HepG2 (cell line): ENCODE results near the gene ALG11. TPM values are rescaled to one million over a fixed set of nuclear protein-coding genes. Genes with fewer than 3 reads are reported as not detected.
A peak's percentile ranks its signal among the peaks of the same experiment; 100 is the strongest.

ENCODE experiments used
- ATF7-NPFF ChIP-seq: sonication (generic); formaldehyde crosslinking; IDR thresholded peaks from 2 replicates; pipeline ENCODE4 v1.8.1; 2023; ENCODE audit warnings: mild to moderate bottlenecking, low read depth, missing genetic modification reagents, moderate library complexity
- ATRX ChIP-seq: sonication (generic); formaldehyde crosslinking; IDR thresholded peaks from 2 replicates; pipeline ENCODE4 v1.4.0; 2020; ENCODE audit warnings: missing genetic modification reagents, borderline replicate concordance
- CREM ChIP-seq, 2 experiments: sonication (generic) in 1 of 2; formaldehyde crosslinking in 1 of 2; IDR thresholded peaks; 2 replicates each; pipeline versions ENCODE4 v1.4.0 to v1.6.1; 2016 to 2020; ENCODE audit warnings: antibody characterized with exemption in 1 of 2, mild to moderate bottlenecking in 1 of 2, missing genetic modification reagents in 1 of 2
- GTF3A ChIP-seq: sonication (generic); formaldehyde crosslinking; conservative IDR thresholded peaks from 2 replicates; pipeline ENCODE4 v1.4.0; 2020; ENCODE audit warnings: mild to moderate bottlenecking, missing genetic modification reagents
- HNF4A ChIP-seq: sonication (generic); formaldehyde crosslinking; IDR thresholded peaks from 2 replicates; pipeline ENCODE4 v1.4.0; 2020; ENCODE audit warnings: missing genetic modification reagents
- HNRNPH1 ChIP-seq: fragments of 200-400 bp; formaldehyde crosslinking; optimal IDR thresholded peaks from 2 replicates; pipeline ENCODE3; 2017; ENCODE audit warnings: mild to moderate bottlenecking, low read depth, low read length
- IRX3 ChIP-seq: sonication (generic); formaldehyde crosslinking; IDR thresholded peaks from 2 replicates; pipeline ENCODE4 v1.8.1; 2023; ENCODE audit warnings: mild to moderate bottlenecking, low read depth, missing genetic modification reagents, borderline replicate concordance
- JUND ChIP-seq: sonication (generic); formaldehyde crosslinking; IDR thresholded peaks from 2 replicates; pipeline ENCODE4 v1.8.0; 2022; ENCODE audit warnings: mild to moderate bottlenecking, missing genetic modification reagents
- KAT8 ChIP-seq: IDR thresholded peaks from 2 replicates; pipeline ENCODE4 v1.6.1; 2016; ENCODE audit warnings: missing genetic modification reagents, missing compliant biosample characterization
- MAF1 ChIP-seq: sonication (generic); formaldehyde crosslinking; IDR thresholded peaks from 2 replicates; pipeline ENCODE4 v1.5.0; 2020; ENCODE audit warnings: missing genetic modification reagents, borderline replicate concordance
- MXI1 ChIP-seq: IDR thresholded peaks from 3 replicates; pipeline ENCODE4 v1.6.1; 2012; ENCODE audit warnings: low read depth, low read length, inconsistent platforms, borderline replicate concordance
- NR0B2 ChIP-seq: sonication (generic); formaldehyde crosslinking; IDR thresholded peaks from 2 replicates; pipeline ENCODE4 v1.4.0; 2020; ENCODE audit warnings: mild to moderate bottlenecking, missing genetic modification reagents
- PHF8 ChIP-seq: sonication (generic); formaldehyde crosslinking; IDR thresholded peaks from 2 replicates; pipeline ENCODE4 v1.5.0; 2020; ENCODE audit warnings: missing genetic modification reagents
- POLR2A ChIP-seq, 2 experiments: IDR thresholded peaks; 2 replicates each; pipeline ENCODE4 v1.6.1; 2011; ENCODE audit warnings: low read depth in 2 of 2, low read length in 2 of 2, mild to moderate bottlenecking in 1 of 2, moderate library complexity in 1 of 2; ENCODE audit not compliant: insufficient read depth in 1 of 2
- RARA ChIP-seq: IDR thresholded peaks from 2 replicates; pipeline ENCODE4 v1.6.1; 2016; ENCODE audit warnings: missing genetic modification reagents, missing compliant biosample characterization
- RELA ChIP-seq: sonication (generic); formaldehyde crosslinking; IDR thresholded peaks from 2 replicates; pipeline ENCODE4 v1.4.0; 2020; ENCODE audit warnings: missing genetic modification reagents
- SP4 ChIP-seq: sonication (generic); formaldehyde crosslinking; IDR thresholded peaks from 2 replicates; pipeline ENCODE4 v1.8.1; 2023; ENCODE audit warnings: mild to moderate bottlenecking, missing genetic modification reagents
- XBP1 ChIP-seq: sonication (generic); formaldehyde crosslinking; IDR thresholded peaks from 2 replicates; pipeline ENCODE4 v1.5.0; 2020; ENCODE audit warnings: missing genetic modification reagents
- YEATS4 ChIP-seq: sonication (generic); formaldehyde crosslinking; IDR thresholded peaks from 2 replicates; pipeline ENCODE4 v1.4.0; 2020; ENCODE audit warnings: missing genetic modification reagents, borderline replicate concordance
- ZFP91 ChIP-seq: sonication (generic); formaldehyde crosslinking; IDR thresholded peaks from 2 replicates; pipeline ENCODE4 v1.9.0; 2022; ENCODE audit warnings: missing genetic modification reagents, mild to moderate bottlenecking, borderline replicate concordance
- ZNF18 ChIP-seq: sonication (generic); formaldehyde crosslinking; IDR thresholded peaks from 2 replicates; pipeline ENCODE4 v1.8.0; 2022; ENCODE audit warnings: mild to moderate bottlenecking, missing genetic modification reagents; ENCODE audit not compliant: insufficient replicate concordance
- ZNF567 ChIP-seq: sonication (generic); formaldehyde crosslinking; IDR thresholded peaks from 2 replicates; pipeline ENCODE4 v1.8.1; 2023; ENCODE audit warnings: mild to moderate bottlenecking, missing genetic modification reagents, borderline replicate concordance
- ZNF713 ChIP-seq: sonication (generic); formaldehyde crosslinking; IDR thresholded peaks from 2 replicates; pipeline ENCODE4 v1.4.0; 2020; ENCODE audit warnings: mild to moderate bottlenecking, missing genetic modification reagents
- polyA plus RNA-seq, 8 experiments: library from polyadenylated mRNA; depleted of rRNA in 3 of 8; stranded (reverse) in 7 of 8; unstranded in 1 of 8; fragments of >200 nt; fragmentation: Illumina TruSeq in 4 of 8; extraction: Trizol in 4 of 8; gene quantifications; 2 replicates each; pipeline versions ENCODE4 v1.2.1 to v1.2.3, GENCODE V29; 2011 to 2016; ENCODE audit warnings: low read depth in 4 of 8, missing spikeins in 1 of 8, mixed read lengths in 1 of 8; ENCODE audit not compliant: insufficient read depth in 1 of 8
- total RNA-seq, 5 experiments: library from RNA; depleted of rRNA; stranded (reverse); fragments of >200 nt; fragmentation: Illumina TruSeq; extraction: Trizol; gene quantifications; 2 replicates each; pipeline ENCODE4 v1.2.3, GENCODE V29; 2016; ENCODE audit warnings: low read depth in 1 of 5
- TF ChIP-seq, protein P1 (sequence below): IDR thresholded peaks from 2 replicates; pipeline ENCODE4 v1.6.1; 2016; ENCODE audit warnings: missing compliant biosample characterization, missing genetic modification reagents, borderline replicate concordance
- TF ChIP-seq, protein P2 (sequence below): IDR thresholded peaks from 2 replicates; pipeline ENCODE4 v1.6.1; 2016; ENCODE audit warnings: low read depth

Gene ALG11
- total and polyA plus RNA-seq, 2 of the 13 experiments (the other 11 are each of a cell fraction or from before 2014, with no cell fraction given), result 14.7 to 27.9 TPM

- TF ChIP-seq ATF7-NPFF, result no peak
- TF ChIP-seq JUND (CRISPR knock-in tag), result no peak
- no peak for TF ChIP-seq RARA (CRISPR knock-in tag)
- TF ChIP-seq POLR2A (IDR thresholded peaks at IDR 0.05; ENCODE audit: insufficient read depth in 1 of 2, low read depth in 2 of 2, low read length in 2 of 2), result no peak
- no peak for TF ChIP-seq ZNF18 (CRISPR knock-in tag)
- no peak for TF ChIP-seq HNRNPH1
- no peak for TF ChIP-seq IRX3
- TF ChIP-seq GTF3A (CRISPR knock-in tag), result no peak
- TF ChIP-seq, protein P1, sequence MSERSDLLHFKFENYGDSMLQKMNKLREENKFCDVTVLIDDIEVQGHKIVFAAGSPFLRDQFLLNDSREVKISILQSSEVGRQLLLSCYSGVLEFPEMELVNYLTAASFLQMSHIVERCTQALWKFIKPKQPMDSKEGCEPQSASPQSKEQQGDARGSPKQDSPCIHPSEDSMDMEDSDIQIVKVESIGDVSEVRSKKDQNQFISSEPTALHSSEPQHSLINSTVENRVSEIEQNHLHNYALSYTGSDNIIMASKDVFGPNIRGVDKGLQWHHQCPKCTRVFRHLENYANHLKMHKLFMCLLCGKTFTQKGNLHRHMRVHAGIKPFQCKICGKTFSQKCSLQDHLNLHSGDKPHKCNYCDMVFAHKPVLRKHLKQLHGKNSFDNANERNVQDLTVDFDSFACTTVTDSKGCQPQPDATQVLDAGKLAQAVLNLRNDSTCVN (CRISPR knock-in tag), result no peak
- TF ChIP-seq MXI1, result no peak
- no peak for TF ChIP-seq MAF1 (CRISPR knock-in tag)
- TF ChIP-seq ZNF567, result peak; percentile 44; the same call in 1 of the 2 replicates
- TF ChIP-seq KAT8 (CRISPR knock-in tag), result no peak
- TF ChIP-seq ATRX, result no peak
- TF ChIP-seq ZFP91, result no peak
- TF ChIP-seq XBP1, result no peak
- TF ChIP-seq ZNF713, result no peak
- TF ChIP-seq, protein P2, sequence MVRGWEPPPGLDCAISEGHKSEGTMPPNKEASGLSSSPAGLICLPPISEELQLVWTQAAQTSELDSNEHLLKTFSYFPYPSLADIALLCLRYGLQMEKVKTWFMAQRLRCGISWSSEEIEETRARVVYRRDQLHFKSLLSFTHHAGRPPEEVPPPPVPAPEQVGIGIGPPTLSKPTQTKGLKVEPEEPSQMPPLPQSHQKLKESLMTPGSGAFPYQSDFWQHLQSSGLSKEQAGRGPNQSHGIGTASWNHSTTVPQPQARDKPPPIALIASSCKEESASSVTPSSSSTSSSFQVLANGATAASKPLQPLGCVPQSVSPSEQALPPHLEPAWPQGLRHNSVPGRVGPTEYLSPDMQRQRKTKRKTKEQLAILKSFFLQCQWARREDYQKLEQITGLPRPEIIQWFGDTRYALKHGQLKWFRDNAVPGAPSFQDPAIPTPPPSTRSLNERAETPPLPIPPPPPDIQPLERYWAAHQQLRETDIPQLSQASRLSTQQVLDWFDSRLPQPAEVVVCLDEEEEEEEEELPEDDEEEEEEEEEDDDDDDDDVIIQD (CRISPR knock-in tag), result no peak
- no peak for TF ChIP-seq HNF4A (CRISPR knock-in tag)
- TF ChIP-seq YEATS4, result no peak
- TF ChIP-seq SP4 (CRISPR knock-in tag), result no peak
- TF ChIP-seq NR0B2, result no peak
- TF ChIP-seq CREM (IDR thresholded peaks at IDR 0.05), result no peak
- TF ChIP-seq CREM (CRISPR knock-in tag; IDR thresholded peaks at IDR 0.05), result no peak
- no peak for TF ChIP-seq RELA (CRISPR knock-in tag)
- no peak for TF ChIP-seq PHF8 (CRISPR knock-in tag)
These were observed 1.1 kb upstream of the ALG11 start, which contains the start of gene ATP7B (continued) for GRCh38 chr13:52010890-52011631.
